ENCODE data around the gene GJB2.

- TF ChIP-seq CTCF (conservative IDR thresholded peaks at IDR 0.05) (no peak), EZH2 (IDR thresholded peaks at IDR 0.05; ENCODE audit: low read depth) (no peak)
Measured at GRCh38 chr13:20195801-20196200, 3.1 kb upstream of the GJB2 start.

All from PC-9 (cell line).